ENCODE data around the gene SH3RF3. TPM values are rescaled to one million over a fixed set of nuclear protein-coding genes. Genes with fewer than 3 reads are reported as not detected.
A peak's percentile ranks its signal among the peaks of the same experiment; 100 is the strongest.

SH3RF3 gene
- total RNA-seq, 1 donor from 2014 or later, result 0.68 TPM

DNA sequence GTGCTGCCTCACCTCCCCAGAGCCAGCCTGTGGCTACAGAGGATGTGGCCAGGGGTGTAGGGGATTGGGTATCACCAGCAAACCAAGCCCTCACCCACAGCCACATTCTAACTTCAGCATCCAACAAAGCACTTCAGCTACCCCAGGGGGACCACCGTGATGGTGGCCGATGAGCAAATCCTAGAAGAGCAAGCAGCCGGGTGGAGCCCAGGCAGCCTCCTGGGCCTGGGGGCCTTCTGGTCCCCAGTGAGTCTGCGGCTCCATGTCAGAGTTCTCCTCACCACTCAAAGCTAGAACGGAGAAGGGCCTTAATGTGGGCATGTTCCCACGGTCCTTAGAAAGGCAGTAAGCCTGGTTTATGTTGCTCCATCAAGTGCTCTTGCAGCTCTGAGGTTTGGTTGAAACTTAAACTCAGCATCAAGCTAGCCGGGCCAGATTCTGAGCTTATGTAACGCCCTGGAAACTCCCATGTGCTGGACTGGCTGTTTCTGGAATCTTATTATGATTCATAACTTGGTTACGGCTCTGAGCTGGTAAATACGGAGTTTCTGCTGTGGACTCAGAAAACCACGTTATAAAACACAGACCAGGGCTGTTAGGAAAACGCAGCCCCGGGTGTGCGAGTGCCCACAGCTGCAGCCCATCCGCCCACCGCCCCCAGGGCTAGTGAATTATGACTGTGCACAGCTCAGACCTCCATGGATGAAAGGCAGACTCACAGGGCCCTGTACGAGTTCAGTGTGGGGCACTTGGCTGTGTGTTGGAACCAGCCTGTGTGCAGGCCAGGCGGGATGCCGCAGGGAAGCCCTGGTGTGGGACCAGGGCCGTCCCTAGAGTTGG is 385.0 kb downstream of the SH3RF3 start:
- peak; percentile 50 for ATAC-seq

DNA sequence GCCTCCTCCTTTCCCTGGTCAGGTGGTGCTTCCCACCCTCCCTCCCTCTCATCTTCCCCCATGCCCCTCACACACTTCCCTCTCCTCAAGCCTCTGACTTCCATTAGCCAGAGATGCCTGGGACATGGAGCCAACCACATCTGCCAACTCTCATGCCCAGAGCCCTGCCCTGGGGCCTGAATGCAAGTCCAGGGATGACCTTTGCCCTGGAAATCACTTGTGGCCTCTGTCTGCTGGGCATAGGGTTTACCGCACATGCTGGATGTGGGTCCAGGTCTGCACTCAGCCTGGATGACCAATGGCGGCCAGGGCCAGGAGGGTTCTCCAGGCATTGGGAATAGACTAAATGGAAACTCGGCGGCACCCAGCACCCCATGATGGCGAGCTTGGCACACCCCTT is 385.9 kb downstream of the SH3RF3 start:
- ATAC-seq, result no peak

DNA sequence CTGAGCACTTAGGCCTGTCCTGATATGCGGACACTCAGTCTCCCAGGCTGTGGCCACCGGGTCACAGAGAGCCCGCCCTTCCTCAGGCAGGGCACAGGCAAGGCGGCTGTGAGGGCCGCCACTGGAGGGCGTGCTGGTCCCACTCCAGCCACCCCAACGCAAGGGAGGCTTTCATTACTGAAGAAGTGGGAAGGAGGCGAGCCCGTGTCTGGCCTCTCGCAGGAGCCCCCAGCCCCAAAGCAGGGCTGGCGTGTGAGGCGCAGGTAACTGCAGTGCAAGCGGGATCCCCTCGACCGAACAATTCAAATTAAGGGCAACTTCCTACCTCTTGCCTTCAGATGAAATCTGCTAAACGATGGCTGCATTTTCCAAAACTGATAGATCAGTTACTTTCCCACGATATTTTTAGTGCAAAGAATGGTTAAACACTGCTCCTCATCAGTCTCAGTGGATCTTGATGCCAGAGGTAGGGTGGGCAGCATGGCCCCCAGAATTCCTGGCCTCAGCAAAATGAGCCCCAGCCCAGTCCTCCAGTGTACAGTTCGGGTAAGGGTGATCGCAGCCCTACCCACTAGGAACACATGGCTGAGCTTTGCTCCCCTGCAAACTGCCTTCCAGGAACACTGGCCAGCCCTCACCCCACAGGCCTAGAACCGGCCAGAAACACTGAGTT is 387.6 kb downstream of the SH3RF3 start:
- ATAC-seq, result peak; percentile 65

GRCh38 chr2:109517118-109517889 is 388.3 kb downstream of the SH3RF3 start:
- peak; percentile 40 for ATAC-seq

DNA sequence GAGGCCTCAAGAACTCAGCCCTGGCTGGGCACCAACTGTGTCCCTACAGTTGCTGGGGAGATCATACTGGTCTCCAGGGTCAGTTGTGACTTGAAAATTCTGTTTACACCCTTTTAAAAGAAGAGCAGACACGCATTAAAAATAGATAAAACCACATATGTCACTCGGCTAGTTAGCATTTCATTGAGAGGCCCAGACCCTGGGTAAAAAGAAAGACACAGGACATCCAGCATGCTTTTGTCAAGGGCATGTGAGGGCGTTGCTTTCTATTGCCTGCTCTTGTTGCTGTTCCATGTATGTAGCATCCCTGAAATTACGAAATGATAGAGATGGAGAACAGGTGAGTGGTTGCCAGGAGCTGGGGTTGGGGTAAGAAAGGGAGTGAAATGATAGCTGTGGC is 390.5 kb downstream of the SH3RF3 start:
- ATAC-seq, result no peak

GRCh38 chr2:109521233-109522062 is 392.4 kb downstream of the SH3RF3 start:
- no peak for ATAC-seq

- ATAC-seq, result no peak
Observed at GRCh38 chr2:109522063-109522374, 393.0 kb downstream of the SH3RF3 start.

GRCh38 chr2:109523121-109523520 is 394.1 kb downstream of the SH3RF3 start:
- ATAC-seq, result no peak

DNA sequence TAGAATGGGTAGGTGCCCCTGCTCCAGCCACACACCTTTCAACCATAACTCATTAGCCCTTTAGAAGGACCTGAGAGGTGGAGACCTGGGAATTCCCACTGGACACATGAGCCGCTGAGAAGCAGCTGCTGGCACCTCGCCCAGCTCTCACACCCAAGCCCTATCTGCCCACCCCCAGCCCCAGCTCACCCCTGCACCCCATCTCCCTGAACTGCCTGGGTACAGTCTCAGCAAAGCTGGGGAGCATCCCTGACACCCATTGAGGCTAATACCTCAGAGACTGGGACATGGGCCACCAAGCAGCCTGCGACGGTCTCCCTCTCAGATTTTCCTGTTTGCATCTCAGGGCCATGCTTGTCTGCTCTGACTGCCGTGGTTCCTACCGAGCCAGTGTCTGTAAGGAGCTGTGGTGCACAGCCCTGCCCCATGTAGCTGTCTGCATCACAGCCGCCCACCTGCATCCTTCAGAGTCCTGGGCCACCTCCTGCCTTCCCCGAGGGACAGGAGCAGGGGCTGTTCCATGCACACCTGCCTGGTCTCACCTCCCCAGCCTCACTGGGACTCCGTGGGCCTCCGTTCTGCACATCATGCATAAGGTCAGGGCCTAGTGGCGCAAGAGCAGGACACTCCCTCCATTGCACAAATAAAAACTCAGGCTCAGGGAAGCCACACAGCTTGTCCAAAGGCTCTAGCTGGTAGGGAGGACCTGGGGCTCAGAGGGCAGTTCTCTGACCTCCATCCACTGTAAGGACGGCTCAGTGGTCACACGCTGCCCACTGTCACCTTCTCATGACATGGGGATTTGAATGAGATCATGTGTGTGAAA is 394.7 kb downstream of the SH3RF3 start:
- peak; percentile 17 for ATAC-seq

- no peak for ATAC-seq
Observed at GRCh38 chr2:109525836-109526235, 396.8 kb downstream of the SH3RF3 start.

DNA sequence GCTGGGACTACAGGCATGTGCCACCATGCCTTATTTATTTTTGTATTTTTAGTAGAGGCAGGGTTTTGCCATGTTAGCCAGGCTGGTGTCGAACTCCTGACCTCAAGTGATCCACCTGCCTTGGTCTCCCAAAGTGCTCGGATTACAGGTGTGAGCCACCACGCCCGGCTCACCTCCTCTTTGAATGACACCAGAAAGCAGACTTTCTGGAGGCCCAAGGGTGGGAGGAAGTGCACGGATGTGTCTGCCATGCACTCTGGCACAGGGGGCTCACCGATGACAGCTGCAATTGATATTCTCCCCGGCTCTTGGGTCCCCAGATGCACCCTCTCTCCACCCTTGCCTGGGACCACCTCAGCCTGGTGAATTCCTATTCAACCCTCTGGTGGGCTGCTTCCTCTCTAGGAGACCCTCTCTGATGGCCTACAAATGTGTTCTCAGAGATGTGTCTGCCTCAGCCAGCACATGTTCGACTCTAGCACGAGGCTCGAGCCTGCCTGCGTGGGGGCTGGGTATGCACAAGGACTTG is 397.5 kb downstream of the SH3RF3 start:
- no peak for ATAC-seq

- ATAC-seq, result no peak
Observed at GRCh38 chr2:109527079-109527478, 398.1 kb downstream of the SH3RF3 start.

- ATAC-seq, result no peak
Observed at GRCh38 chr2:109527846-109528705, 399.1 kb downstream of the SH3RF3 start.

GRCh38 chr2:109528811-109529501 is 400.0 kb downstream of the SH3RF3 start:
- no peak for ATAC-seq

DNA sequence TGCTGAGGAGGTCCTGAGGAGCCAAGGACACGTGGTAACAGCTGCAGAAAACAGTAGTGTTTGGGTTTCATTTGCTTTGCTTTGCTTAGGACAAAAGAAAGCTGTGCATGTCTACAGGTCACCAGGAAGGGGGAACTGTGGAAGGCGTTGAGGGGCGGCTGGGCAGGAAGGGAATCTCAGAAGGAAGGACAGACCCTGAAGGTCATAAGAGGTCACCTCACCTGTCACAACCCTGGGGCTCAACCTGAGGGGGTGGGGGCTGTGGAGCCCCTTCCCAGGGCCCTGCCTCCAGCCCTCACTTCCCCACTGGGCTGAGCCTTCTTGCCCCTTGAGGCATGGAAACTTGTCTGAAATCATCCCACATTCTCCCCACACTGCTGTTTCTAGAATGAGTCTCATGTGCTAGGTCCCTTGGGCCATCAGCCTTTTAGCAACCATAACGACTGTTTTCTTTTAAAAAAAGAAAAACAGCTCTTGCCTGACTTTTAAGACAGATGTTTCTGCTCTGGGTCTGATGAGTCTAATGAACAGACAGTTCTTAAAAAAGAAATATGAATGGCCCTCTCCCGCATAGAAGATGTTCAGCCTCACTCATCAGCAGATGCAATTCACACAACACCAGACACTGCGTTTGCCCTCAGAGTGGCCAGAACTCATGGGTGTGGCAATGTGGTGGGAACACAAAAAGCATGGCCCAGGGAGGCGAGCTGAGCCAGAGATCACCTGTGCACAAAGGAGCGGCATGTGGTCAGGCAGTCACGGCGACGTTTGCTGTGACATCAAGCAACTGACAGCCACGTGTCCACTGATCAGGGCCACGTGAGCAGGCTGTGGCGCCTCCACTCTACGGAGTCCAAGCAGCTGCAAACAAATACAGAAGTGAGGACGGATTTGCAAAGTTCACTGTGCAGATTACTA is 400.8 kb downstream of the SH3RF3 start:
- no peak for ATAC-seq

DNA sequence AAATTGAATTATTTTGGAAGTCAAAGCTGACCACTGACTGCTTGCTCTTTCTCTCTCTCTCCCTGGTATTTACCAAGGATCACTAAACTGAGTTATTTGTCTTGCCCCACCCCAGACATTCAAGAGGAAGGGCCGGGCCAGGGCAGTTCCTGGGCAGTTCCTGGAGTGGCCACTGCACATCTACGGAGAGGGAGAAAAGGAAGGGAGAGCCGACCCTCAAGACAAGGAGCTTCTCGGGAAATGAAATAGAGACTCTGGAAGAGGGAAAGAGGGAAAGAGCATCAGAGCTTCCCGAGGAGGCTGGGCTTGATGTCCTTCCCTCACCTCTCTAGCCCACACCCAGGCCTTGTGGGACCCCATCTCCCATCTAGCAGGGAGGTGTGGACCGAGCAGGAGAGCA is 401.7 kb downstream of the SH3RF3 start:
- no peak for ATAC-seq

DNA sequence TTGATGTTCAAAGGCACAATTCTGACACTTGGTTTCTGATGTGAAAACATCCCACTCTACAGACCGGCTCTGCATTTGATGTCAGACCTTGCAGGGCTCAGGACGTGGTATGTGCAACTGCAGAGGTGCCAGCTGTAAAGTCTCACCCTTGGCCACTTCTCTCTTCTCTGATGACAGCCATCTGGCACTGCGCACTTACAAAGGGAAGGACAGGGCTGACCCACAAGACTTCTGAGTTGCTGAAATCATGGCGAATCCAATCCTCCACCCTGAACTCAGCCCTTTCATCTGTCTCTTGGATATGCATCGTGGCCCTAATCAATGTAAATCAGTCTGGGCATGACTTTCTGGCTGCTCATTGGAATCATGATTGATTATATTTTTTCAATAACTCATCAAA is 402.2 kb downstream of the SH3RF3 start:
- ATAC-seq, result no peak

- no peak for ATAC-seq
Observed at GRCh38 chr2:109531896-109532727, 403.1 kb downstream of the SH3RF3 start.

Measured in esophagus mucosa (tissue), 1 donor.